Stomach smooth muscle (tissue), 2 donors: ENCODE data around the gene TIFAB.

Experiments used
- H3K27ac ChIP-seq: one replicate; pipeline ENCODE4 v1.7.0; 2013; ENCODE audit warnings: mild to moderate bottlenecking, low read length, inconsistent platforms
- H3K27me3 ChIP-seq, 2 donors: one replicate each; pipeline ENCODE4 v1.7.0; 2013; ENCODE audit warnings: low read length in 2 of 2; ENCODE audit not compliant: insufficient read depth in 2 of 2, control insufficient read depth in 1 of 2
- H3K36me3 ChIP-seq, 2 donors: one replicate each; pipeline ENCODE4 v1.7.0; 2013; ENCODE audit warnings: low read length in 2 of 2; ENCODE audit not compliant: control insufficient read depth in 2 of 2, insufficient read depth in 2 of 2
- H3K4me1 ChIP-seq: one replicate; pipeline ENCODE4 v1.7.0; 2013; ENCODE audit warnings: low read length; ENCODE audit not compliant: control insufficient read depth, insufficient read depth
- H3K4me3 ChIP-seq, 2 donors: one replicate each; pipeline ENCODE4 v1.7.0; 2013; ENCODE audit warnings: low read length in 2 of 2
- H3K9ac ChIP-seq, 2 donors: one replicate each; pipeline ENCODE4 v1.7.0; 2013; ENCODE audit warnings: low read length in 2 of 2, mild to moderate bottlenecking in 1 of 2
- H3K9me3 ChIP-seq, 2 donors: one replicate each; pipeline ENCODE4 v1.7.0; 2013; ENCODE audit warnings: low read length in 2 of 2; ENCODE audit not compliant: control insufficient read depth in 2 of 2
- donor health status: healthy.
- donor health status: Pancreatic carcinoma.

Gene TIFAB

DNA sequence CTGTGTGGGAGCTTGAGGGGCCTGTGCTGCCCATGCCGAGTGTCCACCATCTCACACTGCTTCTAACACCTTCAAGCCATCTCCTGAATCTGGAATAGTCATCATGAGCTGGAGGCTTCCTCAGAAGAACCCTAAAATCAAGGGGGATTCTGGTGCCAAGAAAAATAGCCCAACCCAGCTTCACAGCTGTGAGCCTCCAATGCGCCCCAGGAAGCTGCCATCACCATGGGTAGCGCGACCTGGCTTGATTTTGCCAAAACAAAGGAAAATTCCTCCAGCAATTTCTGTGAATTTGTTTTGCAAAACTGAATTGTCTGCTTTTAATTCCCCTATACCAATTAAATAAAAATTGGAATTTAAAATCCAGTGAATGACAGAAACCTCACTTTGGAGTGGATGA, 6.2 kb upstream of the TIFAB start:
- H3K36me3 ChIP-seq, result no peaks in the 10 kb centered on the region
- no peaks in the 10 kb centered on the region for H3K4me1 ChIP-seq
- H3K27me3 ChIP-seq, result peaks cover 12 to 26% of the 10 kb centered on the region in 2 donors
- no peaks in the 10 kb centered on the region for H3K9me3 ChIP-seq
- H3K9ac ChIP-seq, result no peak overlapping the region
- no peak overlapping the region for H3K27ac ChIP-seq
- no peak overlapping the region for H3K4me3 ChIP-seq

DNA sequence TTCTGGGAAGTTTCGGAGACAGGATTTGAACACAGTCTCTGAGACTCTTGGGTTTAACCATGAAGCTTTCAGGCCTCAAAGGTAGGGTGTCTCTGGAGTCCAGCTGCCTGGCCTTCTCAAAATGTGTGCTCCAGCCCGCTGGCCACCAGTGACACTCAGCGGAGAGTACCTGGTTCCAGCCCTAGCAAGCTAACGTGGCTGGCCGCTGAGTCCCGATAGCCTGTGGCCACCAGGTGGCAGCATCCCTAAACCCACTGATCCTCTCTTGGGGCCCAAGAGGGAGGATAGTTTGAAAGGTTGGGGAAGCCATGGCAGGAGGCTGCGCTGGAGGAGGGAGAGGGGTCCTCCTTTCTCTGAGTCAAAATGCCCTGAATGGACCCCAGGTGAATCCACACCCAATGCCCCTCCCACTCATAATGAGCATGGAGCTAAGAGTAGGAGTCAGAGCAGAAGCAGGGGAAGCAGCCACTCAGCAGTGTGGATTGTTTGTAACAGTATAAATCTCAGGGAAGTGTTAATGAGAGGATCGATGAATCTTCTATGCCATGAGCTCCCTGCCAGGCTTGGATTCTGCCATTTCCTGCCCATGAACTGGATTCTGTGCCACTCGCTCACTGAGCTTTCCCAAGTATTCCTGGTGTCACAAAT, 5.4 kb upstream of the TIFAB start:
- H3K4me1 ChIP-seq, result no peaks in the 10 kb centered on the region
- no peaks in the 10 kb centered on the region for H3K9me3 ChIP-seq
- H3K27me3 ChIP-seq, result peaks cover 10 to 26% of the 10 kb centered on the region in 2 donors
- H3K4me3 ChIP-seq, result no peak overlapping the region
- no peaks in the 10 kb centered on the region for H3K36me3 ChIP-seq
- H3K9ac ChIP-seq, result no peak overlapping the region
- no peak overlapping the region for H3K27ac ChIP-seq

- H3K36me3 ChIP-seq, result no peaks in the 10 kb centered on the region
- no peaks in the 10 kb centered on the region for H3K9me3 ChIP-seq
- no peak overlapping the region for H3K4me3 ChIP-seq
- peaks cover 4 to 20% of the 10 kb centered on the region in 2 donors for H3K27me3 ChIP-seq
- H3K4me1 ChIP-seq, result no peaks in the 10 kb centered on the region
- no peak overlapping the region for H3K27ac ChIP-seq
- no peak overlapping the region for H3K9ac ChIP-seq
Observed at GRCh38 chr5:135456238-135457099, 4.3 kb upstream of the TIFAB start.

DNA sequence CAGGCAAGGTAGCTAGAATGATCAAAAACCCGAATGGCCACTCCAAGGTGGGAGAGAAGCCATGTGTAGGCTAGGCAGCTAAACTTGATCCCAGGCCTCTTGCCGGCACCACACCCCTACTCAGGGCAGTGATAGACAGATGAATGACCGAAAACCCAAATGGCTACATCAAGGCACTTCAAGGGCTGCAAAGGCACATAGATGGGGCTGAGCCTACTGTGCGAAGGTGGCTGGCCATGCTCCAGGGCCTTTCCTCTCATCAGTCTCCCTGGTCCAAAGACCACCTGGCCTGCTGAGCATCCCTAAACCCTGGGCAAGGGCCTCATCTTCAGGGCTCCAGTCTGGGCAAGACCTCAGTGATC, 3.7 kb upstream of the TIFAB start:
- no peaks in the 10 kb centered on the region for H3K4me1 ChIP-seq
- H3K36me3 ChIP-seq, result no peaks in the 10 kb centered on the region
- no peak overlapping the region for H3K4me3 ChIP-seq
- H3K27me3 ChIP-seq, result peaks cover 4 to 20% of the 10 kb centered on the region in 2 donors
- no peak overlapping the region for H3K9ac ChIP-seq
- H3K27ac ChIP-seq, result no peak overlapping the region
- no peaks in the 10 kb centered on the region for H3K9me3 ChIP-seq

- Histone ChIP-seq H3K9me3 (no peaks in the 10 kb centered on the region), H3K36me3 (no peaks in the 10 kb centered on the region), H3K9ac (no peak overlapping the region), H3K27ac (no peak overlapping the region), H3K27me3 (peaks cover 4 to 20% of the 10 kb centered on the region in 2 donors), H3K4me1 (no peaks in the 10 kb centered on the region), H3K4me3 (no peak overlapping the region)
Observed at GRCh38 chr5:135454946-135455345, 2.8 kb upstream of the TIFAB start.

DNA sequence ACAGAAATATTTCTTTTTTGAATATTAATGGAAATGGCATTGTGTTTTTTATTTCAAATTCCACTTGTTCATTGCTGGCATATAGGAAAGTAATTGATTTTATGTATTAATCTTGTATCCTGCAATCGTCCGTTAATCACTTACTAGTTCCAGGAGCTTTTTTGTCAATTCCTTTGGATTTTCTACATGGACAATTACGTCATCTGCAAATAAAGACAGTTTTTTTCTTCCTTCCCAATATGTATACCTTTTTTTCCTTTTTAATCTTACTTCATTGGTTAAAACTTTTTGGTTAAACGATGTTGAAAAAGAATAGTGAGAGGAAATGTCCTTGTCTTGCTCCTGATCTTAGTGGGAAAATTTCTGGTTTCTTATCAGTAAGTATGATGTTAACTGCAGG, 1.5 kb upstream of the TIFAB start:
- no peaks in the 10 kb centered on the region for H3K9me3 ChIP-seq
- no peak overlapping the region for H3K9ac ChIP-seq
- no peaks in the 10 kb centered on the region for H3K36me3 ChIP-seq
- peaks cover 0 to 15% of the 10 kb centered on the region in 2 donors for H3K27me3 ChIP-seq
- H3K27ac ChIP-seq, result no peak overlapping the region
- no peak overlapping the region for H3K4me3 ChIP-seq
- H3K4me1 ChIP-seq, result no peaks in the 10 kb centered on the region

- no peak overlapping the region for H3K27ac ChIP-seq
- H3K9ac ChIP-seq, result no peak overlapping the region
- peaks cover 0 to 11% of the 10 kb centered on the region in 2 donors for H3K27me3 ChIP-seq
- H3K9me3 ChIP-seq, result no peaks in the 10 kb centered on the region
- no peak overlapping the region for H3K4me3 ChIP-seq
- H3K4me1 ChIP-seq, result no peaks in the 10 kb centered on the region
- H3K36me3 ChIP-seq, result no peaks in the 10 kb centered on the region
Observed at GRCh38 chr5:135451581-135452320, 400 bp downstream of the TIFAB start.

DNA sequence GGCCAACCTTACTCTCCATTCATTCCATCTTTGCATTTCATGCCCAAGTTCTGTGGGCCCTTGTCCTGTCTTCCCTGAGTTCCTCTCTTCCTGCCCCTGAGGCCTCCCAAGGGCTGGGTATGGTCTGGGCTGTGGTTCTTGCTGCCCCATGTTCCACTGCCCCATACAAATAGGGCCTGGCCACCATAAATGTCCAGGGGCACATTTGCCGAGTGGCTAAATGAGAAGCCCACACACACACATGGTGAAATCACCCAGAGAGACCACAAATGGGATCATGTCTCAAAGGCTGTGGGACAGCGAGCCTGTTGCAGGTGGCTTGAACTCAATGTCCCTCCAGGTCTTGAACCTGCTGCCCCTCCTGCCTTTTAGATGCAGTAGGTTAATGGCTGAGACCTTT, 1.2 kb downstream of the TIFAB start:
- Histone ChIP-seq H3K27me3 (peaks cover 0 to 4% of the 10 kb centered on the region in 2 donors), H3K4me3 (no peak overlapping the region)

GRCh38 chr5:135450336-135450735, 1.8 kb downstream of the TIFAB start:
- Histone ChIP-seq H3K9ac (no peak overlapping the region), H3K36me3 (no peaks in the 10 kb centered on the region), H3K27me3 (peaks cover 0 to 4% of the 10 kb centered on the region in 2 donors), H3K4me3 (no peak overlapping the region), H3K9me3 (no peaks in the 10 kb centered on the region), H3K4me1 (no peaks in the 10 kb centered on the region), H3K27ac (no peak overlapping the region)

More for the DNA sequence above, 1.2 kb downstream of the TIFAB start:
- Histone ChIP-seq H3K27ac (no peak overlapping the region), H3K4me1 (no peaks in the 10 kb centered on the region), H3K9ac (no peak overlapping the region), H3K36me3 (no peaks in the 10 kb centered on the region), H3K9me3 (no peaks in the 10 kb centered on the region)

DNA sequence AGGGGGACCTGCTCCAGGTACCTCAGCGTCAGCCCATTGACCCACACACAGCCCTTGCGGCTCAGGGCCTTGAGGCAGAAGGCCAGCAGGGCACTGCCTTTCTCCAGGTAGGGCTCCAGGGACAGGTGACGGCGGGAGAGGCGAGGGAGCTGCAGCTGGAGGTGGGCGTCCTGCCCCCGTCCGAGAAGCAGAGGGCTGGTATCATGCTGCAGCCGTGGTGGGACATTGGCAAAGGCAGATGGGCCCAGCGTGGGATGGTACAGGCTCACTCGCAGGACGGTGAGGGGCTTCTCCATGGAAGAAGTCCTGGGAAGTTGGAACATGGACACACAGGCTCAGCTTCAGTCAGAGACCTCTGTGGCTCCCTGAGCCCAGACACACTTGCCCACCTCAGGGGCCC, 2.5 kb downstream of the TIFAB start:
- Histone ChIP-seq H3K4me3 (no peak overlapping the region), H3K9me3 (no peaks in the 10 kb centered on the region), H3K9ac (no peak overlapping the region), H3K36me3 (no peaks in the 10 kb centered on the region), H3K4me1 (no peaks in the 10 kb centered on the region), H3K27me3 (peaks cover 0 to 2% of the 10 kb centered on the region in 2 donors), H3K27ac (no peak overlapping the region)
